ENCODE data around the gene PRKD2.

GRCh38 chr19:46744005-46744691 is 27.2 kb upstream of the PRKD2 start:
- TF ChIP-seq CTCF (IDR thresholded peaks at IDR 0.05) (no peak), POLR2A (IDR thresholded peaks at IDR 0.05) (no peak), EP300 (IDR thresholded peaks at IDR 0.05; ENCODE audit: low read depth) (no peak), POLR2AphosphoS5 (IDR thresholded peaks at IDR 0.05) (no peak)
